A549 (cell line): ENCODE data around the gene TRIM65. TPM values are rescaled to one million over a fixed set of nuclear protein-coding genes. Genes with fewer than 3 reads are reported as not detected.

ENCODE experiments used
- ATAC-seq, 2 experiments: fragments of 200-7000 bp in 1 of 2; fragments of >200 bp in 1 of 2; cut with Nextera tagmentation in 1 of 2; cut with Tn5 transposase in 1 of 2; 3 replicates each; pipeline versions ENCODE4 v1.8.0 to v1.9.1; 2018 to 2020; ENCODE audit warnings: mild to moderate bottlenecking in 1 of 2, moderate library complexity in 1 of 2
- CTCF ChIA-PET: fragments of 300-600 bp; sonication (Branson Sonifier 250); formaldehyde crosslinking; extraction: SDS; loops from one replicate; lab custom pipeline; 2021; ENCODE audit warnings: antibody characterized with exemption, inconsistent platforms; lab: Yijun Ruan, JAX
- POLR2A ChIA-PET: fragments of 350-600 bp; formaldehyde crosslinking; extraction: SDS; loops from one replicate; lab custom pipeline; 2021; ENCODE audit warnings: antibody characterized with exemption, inconsistent platforms; lab: Yijun Ruan, JAX
- DNase-seq, 2 experiments: peaks; one replicate each; pipeline versions ENCODE4 v3.0.0 to v3.0.0-alpha.2; 2011 to 2016; ENCODE audit warnings: low read depth in 1 of 2, low spot score in 1 of 2
- FAIRE-seq: peaks from 2 replicates; lab custom pipeline; 2011; peaks lifted over from hg19 to GRCh38; lab: Jason Lieb, UNC
- H3K27ac ChIP-seq, 2 experiments: fragments of >200 bp; sonication (Bioruptor Twin); formaldehyde crosslinking; 3 replicates each; pipeline ENCODE4 v1.5.1; 2016 to 2017
- H3K4me1 ChIP-seq: fragments of >200 bp; sonication (Bioruptor Twin); formaldehyde crosslinking; 3 replicates; pipeline ENCODE4 v1.6.1; 2016
- H3K4me2 ChIP-seq: fragments of >200 bp; sonication (Bioruptor Twin); formaldehyde crosslinking; 3 replicates; pipeline ENCODE4 v1.6.1; 2016
- H3K4me3 ChIP-seq: fragments of >200 bp; sonication (Bioruptor Twin); formaldehyde crosslinking; 3 replicates; pipeline ENCODE4 v1.5.1; 2016
- H3K9me3 ChIP-seq: fragments of >200 bp; sonication (Bioruptor Twin); formaldehyde crosslinking; 3 replicates; pipeline ENCODE4 v1.6.1; 2016
- ATOH8 ChIP-seq: fragments of 250-450 bp; sonication (Bioruptor Pico); IDR thresholded peaks from 2 replicates; pipeline ENCODE4 v1.5.0; 2020; ENCODE audit warnings: low read depth, mild to moderate bottlenecking, moderate library complexity
- BCL3 ChIP-seq: fragments of >200 bp; sonication (Bioruptor Twin); formaldehyde crosslinking; IDR thresholded peaks from 3 replicates; pipeline ENCODE4 v1.6.1; 2016
- BHLHE40 ChIP-seq: IDR thresholded peaks from 2 replicates; pipeline ENCODE4 v1.6.1; 2012; ENCODE audit warnings: low read depth, low read length, inconsistent platforms
- CEBPB ChIP-seq, 2 experiments: fragments of >200 bp in 1 of 2; sonication (Bioruptor Twin) in 1 of 2; formaldehyde crosslinking in 1 of 2; IDR thresholded peaks; 2 replicates each; pipeline ENCODE4 v1.6.1; 2012 to 2016
- CTCF ChIP-seq: fragments of >200 bp; sonication (Bioruptor Twin); formaldehyde crosslinking; IDR thresholded peaks from 3 replicates; pipeline ENCODE4 v1.5.1; 2016
- E2F6 ChIP-seq: IDR thresholded peaks from 2 replicates; pipeline ENCODE4 v1.6.1; 2012; ENCODE audit warnings: low read depth, borderline replicate concordance
- ELK1 ChIP-seq: fragments of 150-350 bp; IDR thresholded peaks from 2 replicates; pipeline ENCODE4 v1.6.1; 2014; ENCODE audit warnings: low read depth, mild to moderate bottlenecking, low read length
- FOSB ChIP-seq: fragments of 250-450 bp; sonication (Bioruptor Pico); IDR thresholded peaks from 2 replicates; pipeline ENCODE4 v1.5.0; 2020; ENCODE audit warnings: mild to moderate bottlenecking, moderate library complexity
- FOSL2 ChIP-seq, 2 experiments: fragments of 450-650 bp in 1 of 2; fragments of >200 bp in 1 of 2; sonication (Bioruptor Twin) in 1 of 2; formaldehyde crosslinking; IDR thresholded peaks; 2 replicates each; pipeline versions ENCODE4 v1.5.0 to v1.6.1; 2016 to 2020; ENCODE audit warnings: mild to moderate bottlenecking in 1 of 2, moderate library complexity in 1 of 2
- FOXS1 ChIP-seq: fragments of 250-450 bp; sonication (Bioruptor Pico); IDR thresholded peaks from 2 replicates; pipeline ENCODE4 v1.5.0; 2020; ENCODE audit warnings: mild to moderate bottlenecking, moderate library complexity
- GATA3 ChIP-seq: IDR thresholded peaks from 2 replicates; pipeline ENCODE4 v1.6.1; 2012; ENCODE audit warnings: borderline replicate concordance
- HDAC2 ChIP-seq: fragments of 200-600 bp; sonication (generic); IDR thresholded peaks from 2 replicates; pipeline ENCODE4 v1.6.1; 2016
- HES2 ChIP-seq: fragments of >200 bp; sonication (Bioruptor Twin); formaldehyde crosslinking; IDR thresholded peaks from 2 replicates; pipeline ENCODE4 v1.6.1; 2016
- JUN ChIP-seq, 2 experiments: fragments of >200 bp; sonication (Bioruptor Twin); formaldehyde crosslinking; IDR thresholded peaks; 2 replicates in 1 of 2; 3 replicates in 1 of 2; pipeline ENCODE4 v1.6.1; 2016 to 2017
- KDM5A ChIP-seq: fragments of 200-600 bp; sonication (generic); IDR thresholded peaks from 2 replicates; pipeline ENCODE4 v1.6.1; 2016; ENCODE audit warnings: antibody characterized with exemption, mild to moderate bottlenecking
- MAFK ChIP-seq: fragments of 450-650 bp; IDR thresholded peaks from 2 replicates; pipeline ENCODE4 v1.6.1; 2014; ENCODE audit not compliant: partially characterized antibody
- MAX ChIP-seq: IDR thresholded peaks from 2 replicates; pipeline ENCODE4 v1.6.1; 2012
- MYC ChIP-seq: IDR thresholded peaks from 2 replicates; pipeline ENCODE4 v1.6.1; 2012; ENCODE audit warnings: mild to moderate bottlenecking, inconsistent platforms, low read length, improper control_type of control experiment, borderline replicate concordance
- PBX3 ChIP-seq: IDR thresholded peaks from 2 replicates; pipeline ENCODE4 v1.6.1; 2012
- PHF8 ChIP-seq: fragments of 200-600 bp; sonication (generic); IDR thresholded peaks from 2 replicates; pipeline ENCODE4 v1.6.1; 2016; ENCODE audit warnings: low read depth, mild to moderate bottlenecking, antibody characterized with exemption, moderate library complexity, borderline replicate concordance
- POLR2AphosphoS2 ChIP-seq: conservative IDR thresholded peaks from 2 replicates; pipeline ENCODE4 v1.6.1; 2012; ENCODE audit warnings: low read length, improper control_type of control experiment, inconsistent platforms
- REST ChIP-seq: fragments of 200-600 bp; sonication (generic); IDR thresholded peaks from 2 replicates; pipeline ENCODE4 v1.6.1; 2016; ENCODE audit warnings: antibody characterized with exemption, mild to moderate bottlenecking, moderate library complexity
- SMC3 ChIP-seq: fragments of >200 bp; sonication (Bioruptor Twin); formaldehyde crosslinking; IDR thresholded peaks from 3 replicates; pipeline ENCODE4 v1.6.1; 2018; ENCODE audit warnings: inconsistent platforms
- TFCP2L1 ChIP-seq: fragments of 250-450 bp; sonication (Bioruptor Pico); IDR thresholded peaks from 2 replicates; pipeline ENCODE4 v1.5.0; 2021; ENCODE audit warnings: mild to moderate bottlenecking
- WGBS: methylation state at CpG from one replicate; pipeline ENCODE4 v1.1.6; 2017; ENCODE audit errors: missing lambda C conversion rate; 5-methylcytosine and 5-hydroxymethylcytosine counted together
- polyA plus RNA-seq, 4 experiments: library from polyadenylated mRNA; depleted of rRNA in 3 of 4; stranded (reverse); fragments of >200 nt; fragmentation: RNase III in 1 of 4; extraction: RNeasy Plus Mini Kit Qiagen cat#74134 plus additional on column Dnase treatment in 1 of 4; gene quantifications; 2 replicates in 3 of 4; 3 replicates in 1 of 4; pipeline ENCODE4 v1.2.3, GENCODE V29; 2011 to 2017

TRIM65 gene
- polyA plus RNA-seq, 2 of the 4 experiments (the other 2 are of a cell fraction), result 13.5 to 30.2 TPM

GRCh38 chr17:75880266-75880665 is 16.5 kb downstream of the TRIM65 start (continued):
- TF ChIP-seq ATOH8 (no peak), HES2 (no peak)

GRCh38 chr17:75878174-75878998 is 18.4 kb downstream of the TRIM65 start, which contains the start of gene TRIM47:
TRIM47 (minus strand) TSS chr17:75878581; CDS start chr17:75878548, 33 bp downstream.
- DNase-seq, result peak; percentile 75 to 83
- FAIRE-seq, result no peak
- Histone ChIP-seq H3K4me3 (peak within 1 kb of the TSS; percentile 85), H3K27ac (peak within 1 kb of the TSS; percentile 92 to 94), H3K4me2 (peak within 1 kb of the TSS; percentile 93), H3K4me1 (peaks cover 30% of the 10 kb centered on the region), H3K9me3 (no peaks in the 10 kb centered on the region)
- ATAC-seq, result peak; percentile 50 to 52
- 4% methylated on average over 27 of the region's 87 CpGs for WGBS
- CTCF ChIA-PET, result interaction anchor here (0.6 to 22.8 kb wide), 37 partner anchors 11 to 198 kb away, joined by 3 to 513 read pairs (median 6); partner anchors contain the start of genes GALK1, MRPL38, TRIM65 and UNK
- POLR2A ChIA-PET, result interaction anchor here (0.7 to 4.9 kb wide), 8 partner anchors 10 to 114 kb away, joined by 3 to 52 read pairs (median 14); partner anchors contain the start of genes GALK1, MRPL38, TRIM65 and WBP2
- TF ChIP-seq PHF8 (0 out of 2 replicates have a peak, but pooled peaks have one; percentile 19), PBX3 (0 out of 2 replicates have a peak, but pooled peaks have one; percentile 24), TFCP2L1 (CRISPR knock-in tag) (peak; percentile 73; the same call in 1 of the 2 replicates), GATA3 (0 out of 2 replicates have a peak, but pooled peaks have one; percentile 20), POLR2AphosphoS2 (no peak), E2F6 (peak; percentile 58; the same call in 1 of the 2 replicates), KDM5A (no peak), MYC (no peak), SMC3 (no peak), FOSB (CRISPR knock-in tag) (no peak), FOXS1 (CRISPR knock-in tag) (no peak), MAFK (peak; percentile 71), ELK1 (no peak), FOSL2 (IDR thresholded peaks at IDR 0.05) (no peak), FOSL2 (CRISPR knock-in tag; IDR thresholded peaks at IDR 0.05) (no peak), MAX (peak; percentile 86), CEBPB (IDR thresholded peaks at IDR 0.05) (no peak), BCL3 (peak; percentile 58; the same call in 1 of the 3 replicates), HDAC2 (no peak), BHLHE40 (no peak), CTCF (peak; percentile 15; the same call in 2 of the 3 replicates), REST (no peak), JUN (IDR thresholded peaks at IDR 0.05) (peak; percentile 19 to 87; a peak in 3 of 5 replicates)
